Common myeloid progenitor, CD34-positive (primary cell): ENCODE data around the gene TGM1.
A peak's percentile ranks its signal among the peaks of the same experiment; 100 is the strongest.

Source experiments
- CTCF ChIA-PET: fragments of 350-600 bp; sonication (Branson Sonifier 250); formaldehyde crosslinking; loops from one replicate; lab custom pipeline; 2021; ENCODE audit warnings: antibody characterized with exemption; lab: Charles Lee
- POLR2A ChIA-PET: fragments of 350-600 bp; sonication (Branson Sonifier 250); formaldehyde crosslinking; loops from one replicate; lab custom pipeline; 2021; ENCODE audit warnings: antibody characterized with exemption; lab: Charles Lee
- DNase-seq, 3 donors: peaks; one replicate each; pipeline versions ENCODE4 v3.0.0 to v3.0.0-alpha.2; 2013
- H3K27ac ChIP-seq, 2 experiments: 1 replicate in 1 of 2; 2 replicates in 1 of 2; pipeline ENCODE4 v1.7.0; 2013; ENCODE audit warnings: inconsistent platforms in 2 of 2, low read length in 2 of 2, mild to moderate bottlenecking in 2 of 2, low read depth in 1 of 2, moderate library complexity in 1 of 2; ENCODE audit not compliant: severe bottlenecking in 2 of 2, insufficient read depth in 1 of 2, poor library complexity in 1 of 2
- H3K27me3 ChIP-seq, 5 experiments: replicated peaks in 2 of 5; 1 replicate in 3 of 5; 2 replicates in 2 of 5; pipeline versions ENCODE4 v1.6.1 to v1.7.0; 2013; ENCODE audit warnings: low read length in 4 of 5, mild to moderate bottlenecking in 2 of 5, moderate library complexity in 2 of 5, inconsistent platforms in 1 of 5; ENCODE audit not compliant: insufficient read depth in 5 of 5, control insufficient read depth in 4 of 5
- H3K36me3 ChIP-seq, 4 experiments: 1 replicate in 2 of 4; 2 replicates in 2 of 4; pipeline versions ENCODE4 v1.6.1 to v1.7.0; 2013; ENCODE audit warnings: low read length in 3 of 4, control low read depth in 1 of 4, mild to moderate bottlenecking in 1 of 4; ENCODE audit not compliant: control insufficient read depth in 4 of 4, insufficient read depth in 4 of 4
- H3K4me1 ChIP-seq, 4 experiments: 1 replicate in 3 of 4; 2 replicates in 1 of 4; pipeline versions ENCODE4 v1.6.1 to v1.7.1; 2013; ENCODE audit warnings: low read length in 3 of 4, mild to moderate bottlenecking in 3 of 4, control low read depth in 1 of 4, inconsistent platforms in 1 of 4, moderate library complexity in 1 of 4; ENCODE audit not compliant: control insufficient read depth in 4 of 4, insufficient read depth in 4 of 4; ENCODE audit errors: control extremely low read depth in 1 of 4
- H3K4me3 ChIP-seq, 7 experiments: 1 replicate in 4 of 7; 2 replicates in 3 of 7; pipeline versions ENCODE4 v1.5.1 to v1.7.0; 2013; ENCODE audit warnings: mild to moderate bottlenecking in 7 of 7, low read length in 6 of 7, moderate library complexity in 6 of 7, inconsistent platforms in 2 of 7, low read depth in 2 of 7, control low read depth in 1 of 7; ENCODE audit not compliant: insufficient read depth in 4 of 7, control insufficient read depth in 1 of 7; ENCODE audit errors: extremely low read depth in 1 of 7
- H3K9me3 ChIP-seq, 5 experiments: 1 replicate in 4 of 5; 2 replicates in 1 of 5; pipeline versions ENCODE4 v1.6.1 to v1.7.1; 2013; ENCODE audit warnings: low read length in 4 of 5, mild to moderate bottlenecking in 2 of 5, inconsistent platforms in 1 of 5, low read depth in 1 of 5, moderate library complexity in 1 of 5; ENCODE audit not compliant: control insufficient read depth in 4 of 5, insufficient read depth in 2 of 5; ENCODE audit errors: control extremely low read depth in 1 of 5
- WGBS: methylation state at CpG from one replicate; pipeline ENCODE4 v1.1.5; 2013; ENCODE audit not compliant: insufficient coverage; 5-methylcytosine and 5-hydroxymethylcytosine counted together

The TGM1 gene

DNA sequence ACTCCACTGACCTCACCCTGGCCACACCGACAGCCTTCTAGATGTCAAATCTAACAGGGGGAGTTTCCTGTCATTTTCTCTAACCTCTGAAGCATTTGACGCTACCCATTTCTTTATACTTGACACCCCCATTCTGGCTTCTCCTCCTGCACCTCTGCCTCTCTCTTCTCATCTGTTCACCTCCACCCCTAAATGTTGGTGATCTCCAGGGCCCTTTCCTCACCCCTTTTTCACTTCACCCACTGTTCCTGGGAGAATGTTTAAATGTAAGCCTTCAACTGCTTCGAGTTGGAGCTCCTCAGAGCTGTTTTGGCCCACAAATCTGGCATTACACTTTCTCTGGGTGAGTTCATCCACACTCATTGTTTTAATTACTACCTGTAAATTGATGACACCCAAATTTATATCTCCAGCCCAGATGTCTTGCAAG, 8.9 kb upstream of the TGM1 start:
- Histone ChIP-seq H3K27me3 (no peaks in the 10 kb centered on the region), H3K27ac (peak overlapping the region; percentile 58 to 94), H3K9me3 (no peaks in the 10 kb centered on the region), H3K4me3 (peak overlapping the region; percentile 74 to 96 (median 85)), H3K4me1 (peaks cover 6 to 43% (median 22%) of the 10 kb centered on the region in 4 experiments), H3K36me3 (peaks cover 0 to 19% (median 10%) of the 10 kb centered on the region in 4 experiments)
- POLR2A ChIA-PET = interaction anchor here (0.9 to 1.3 kb wide), 3 partner anchors 28 to 41 kb away, joined by 3 to 6 read pairs (median 3); partner anchors contain the start of genes DHRS1, NOP9 and TINF2
- WGBS = 31% methylated on average over 3 of the region's 3 CpGs
- CTCF ChIA-PET = interaction anchor here (1.0 to 7.7 kb wide), 10 partner anchors 9 to 111 kb away, joined by 3 to 57 read pairs (median 18); partner anchors contain the start of genes CIDEB, DHRS1, IRF9 and LTB4R2
- no peak for DNase-seq

DNA sequence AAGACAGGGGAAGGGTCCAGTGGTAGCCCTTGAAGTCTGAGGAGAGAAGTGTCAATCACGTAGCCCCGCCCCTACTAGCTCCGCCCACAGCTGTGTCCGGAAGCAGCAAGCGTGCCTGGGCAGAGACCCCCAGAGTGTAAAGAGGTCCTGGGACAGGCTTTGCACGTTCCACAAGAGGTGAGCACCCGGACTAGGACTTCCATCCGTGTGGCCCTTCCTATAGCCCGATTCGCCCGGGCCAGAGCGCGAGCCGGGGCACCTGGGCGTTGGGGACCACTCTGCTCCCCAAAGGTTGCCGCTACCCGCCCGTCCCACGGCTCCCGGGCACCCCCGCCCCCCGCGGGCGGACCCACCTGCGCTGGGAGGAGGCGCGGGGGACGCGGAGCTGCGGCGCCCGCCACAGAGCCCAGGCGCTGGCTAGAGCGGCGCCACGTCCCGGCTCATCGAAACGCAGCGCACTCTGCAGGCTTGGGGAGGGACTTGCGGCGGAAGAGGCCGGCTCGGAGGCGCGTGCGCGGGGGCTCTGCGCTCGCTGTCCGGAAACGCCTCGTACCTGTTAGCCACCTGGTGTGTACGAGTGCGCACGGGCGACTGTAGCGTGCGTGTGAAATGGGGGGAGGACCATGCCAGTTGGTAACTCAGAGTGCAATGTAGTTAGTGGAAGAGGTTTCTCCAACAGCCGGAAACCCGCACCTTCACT, 8.3 kb upstream of the TGM1 start, which contains the start of gene RABGGTA:
TSS of gene RABGGTA (minus strand) at position 464 of the 700 bp plus-strand sequence. CDS start 482 bp downstream, outside the sequence.
- CTCF ChIA-PET = interaction anchor here (0.7 to 7.7 kb wide), 20 partner anchors 9 to 165 kb away, joined by 3 to 57 read pairs (median 5); partner anchors contain the start of genes CHMP4A, CIDEB, DHRS1 and IRF9
- no peaks in the 10 kb centered on the region for H3K27me3 ChIP-seq
- peak within 1 kb of the TSS; percentile 80 to 94 for H3K27ac ChIP-seq
- H3K9me3 ChIP-seq = no peaks in the 10 kb centered on the region
- WGBS = 0% methylated on average over 53 of the region's 61 CpGs
- peak within 1 kb of the TSS; percentile 74 to 96 (median 85) for H3K4me3 ChIP-seq
- H3K36me3 ChIP-seq = peaks cover 0 to 25% (median 12%) of the 10 kb centered on the region in 4 experiments
- POLR2A ChIA-PET = interaction anchor here (0.6 to 1.4 kb wide), 6 partner anchors 9 to 56 kb away, joined by 3 to 6 read pairs (median 4); partner anchors contain the start of genes DHRS1, NOP9 and TINF2
- H3K4me1 ChIP-seq = peaks cover 2 to 38% (median 18%) of the 10 kb centered on the region in 4 experiments
- DNase-seq = peak; percentile 93 to 96 (median 96)

DNA sequence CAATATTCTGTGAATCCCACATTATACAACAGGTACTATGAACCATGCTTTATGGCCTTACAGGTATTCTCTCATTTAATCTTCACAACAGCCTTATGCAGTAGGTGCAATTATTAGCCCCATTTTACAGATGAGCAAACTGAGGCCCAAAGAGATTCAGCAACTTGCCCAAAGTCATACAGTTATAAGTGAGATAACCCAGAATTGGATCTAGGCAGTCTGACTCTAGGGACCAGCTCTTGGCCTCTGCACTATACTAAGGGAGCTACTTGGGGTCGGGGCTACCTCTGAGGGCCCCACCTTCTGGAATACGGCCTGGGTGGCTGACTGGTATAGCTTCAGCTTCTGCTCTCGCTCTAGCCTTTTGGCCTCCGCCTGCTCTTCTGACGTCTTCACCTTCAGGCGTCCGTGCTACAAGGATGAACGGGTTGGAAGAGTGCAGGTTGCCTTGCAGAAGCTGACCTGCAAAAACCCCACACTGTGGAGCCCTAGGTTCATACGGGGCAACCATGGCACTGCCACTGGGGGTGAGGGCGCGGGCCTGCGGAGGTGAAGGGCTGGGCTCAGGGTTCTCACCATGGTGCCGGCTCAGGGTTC, 7.7 kb upstream of the TGM1 start:
- peak overlapping the region; percentile 74 to 96 (median 85) for H3K4me3 ChIP-seq
- H3K27me3 ChIP-seq = no peaks in the 10 kb centered on the region
- POLR2A ChIA-PET = interaction anchor here (0.6 to 1.4 kb wide), 6 partner anchors 9 to 56 kb away, joined by 3 to 6 read pairs (median 4); partner anchors contain the start of genes DHRS1, NOP9 and TINF2
- H3K4me1 ChIP-seq = peaks cover 2 to 35% (median 18%) of the 10 kb centered on the region in 4 experiments
- CTCF ChIA-PET = interaction anchor here (0.7 to 7.7 kb wide), 21 partner anchors 9 to 166 kb away, joined by 3 to 57 read pairs (median 5); partner anchors contain the start of genes CHMP4A, CIDEB, DHRS1 and IRF9
- H3K36me3 ChIP-seq = peaks cover 0 to 32% (median 15%) of the 10 kb centered on the region in 4 experiments
- WGBS = 11% methylated on average over 13 of the region's 13 CpGs
- peak overlapping the region; percentile 80 to 94 for H3K27ac ChIP-seq
- DNase-seq = no peak
- H3K9me3 ChIP-seq = no peaks in the 10 kb centered on the region

DNA sequence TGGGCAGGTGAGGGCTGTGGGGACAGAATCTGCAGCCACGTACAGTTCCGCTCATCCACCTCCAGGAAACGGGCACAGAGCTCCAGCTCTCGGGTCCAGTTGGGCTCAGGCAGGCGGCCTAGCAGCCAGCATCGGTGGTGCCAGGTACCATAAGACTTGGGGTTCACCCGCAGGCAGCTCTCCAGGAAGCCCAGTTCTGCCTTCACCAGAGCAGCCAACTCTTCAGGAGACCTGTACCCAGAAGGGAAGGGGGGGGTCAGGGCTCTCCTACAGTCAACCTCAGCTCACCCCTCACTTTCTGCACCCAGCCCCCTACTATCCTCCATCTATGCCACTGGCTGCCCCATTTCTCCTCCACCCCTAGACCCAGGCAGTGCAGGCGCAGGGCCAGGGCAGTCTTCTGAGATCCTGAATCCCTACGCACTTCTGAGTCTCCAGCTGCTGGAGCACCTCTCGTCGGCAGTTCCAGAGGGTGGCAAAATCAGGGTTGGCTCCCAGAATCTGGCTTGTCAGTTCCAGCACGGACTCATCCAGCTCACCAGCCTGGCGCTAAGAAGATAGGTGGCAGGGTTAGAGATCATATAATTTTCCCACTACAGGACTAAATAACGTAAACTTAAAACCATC, 7.0 kb upstream of the TGM1 start:
- no peaks in the 10 kb centered on the region for H3K27me3 ChIP-seq
- ChIA-PET POLR2A (interaction anchor here (1.2 to 1.4 kb wide), 2 partner anchors 8 to 19 kb away, joined by 3 to 4 read pairs; no protein-coding TSS in a partner anchor), CTCF (interaction anchor here (0.8 to 7.7 kb wide), 16 partner anchors 11 to 167 kb away, joined by 3 to 57 read pairs (median 5); partner anchors contain the start of genes CHMP4A, CIDEB, DHRS1 and LTB4R2)
- H3K27ac ChIP-seq = no peak overlapping the region
- no peaks in the 10 kb centered on the region for H3K9me3 ChIP-seq
- peaks cover 0 to 34% (median 19%) of the 10 kb centered on the region in 4 experiments for H3K36me3 ChIP-seq
- DNase-seq = no peak
- peaks cover 2 to 32% (median 15%) of the 10 kb centered on the region in 4 experiments for H3K4me1 ChIP-seq
- peak overlapping the region in 1 of 7 experiments; percentile 96 for H3K4me3 ChIP-seq
- WGBS = 95% methylated on average over 11 of the region's 14 CpGs

DNA sequence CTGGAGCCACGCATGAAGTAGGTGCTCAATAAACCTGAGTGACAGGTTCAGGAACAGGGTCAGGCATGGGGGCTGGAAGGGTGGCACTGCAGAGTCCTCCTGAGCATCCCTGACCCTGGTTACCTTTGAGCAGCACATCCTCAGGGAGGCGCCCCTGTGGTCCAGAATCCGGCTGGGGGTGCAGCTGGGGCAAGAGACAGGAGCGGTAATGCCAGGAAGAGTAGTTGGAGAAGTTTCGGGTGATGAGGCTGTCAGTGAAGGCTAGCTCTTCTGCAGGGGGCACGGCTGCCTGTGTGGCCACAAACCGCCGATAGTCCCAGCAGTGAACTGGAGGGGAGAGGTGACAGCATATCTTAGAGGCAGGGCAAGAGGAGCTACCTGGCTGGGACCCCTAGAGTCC, 6.4 kb upstream of the TGM1 start:
- CTCF ChIA-PET = interaction anchor here (0.8 to 7.7 kb wide), 10 partner anchors 11 to 162 kb away, joined by 4 to 57 read pairs (median 18); partner anchors contain the start of genes CHMP4A, CIDEB, DHRS1 and LTB4R2
- 99% methylated on average over 8 of the region's 8 CpGs for WGBS

DNA sequence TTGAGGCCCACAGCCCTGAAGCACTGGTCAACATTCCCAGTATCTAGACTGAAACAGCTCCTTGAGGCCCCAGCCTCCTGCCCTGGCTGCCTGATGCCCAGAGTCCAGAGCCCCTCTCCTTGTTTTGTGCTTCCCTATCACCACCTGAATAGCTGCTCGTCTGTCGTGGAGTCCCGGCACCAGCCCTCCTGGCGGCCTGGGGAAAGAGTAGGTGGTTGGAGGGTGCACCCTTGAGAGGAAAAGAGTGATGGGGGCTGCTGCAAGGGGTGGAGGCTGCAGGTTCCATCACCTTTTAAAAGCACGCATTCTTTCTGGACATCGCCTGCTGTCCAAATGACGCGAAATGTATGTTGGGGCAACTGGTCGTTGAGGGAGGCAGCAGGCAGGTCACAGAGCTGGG, 5.2 kb upstream of the TGM1 start:
- H3K27ac ChIP-seq = no peak overlapping the region
- H3K36me3 ChIP-seq = peaks cover 0 to 34% (median 20%) of the 10 kb centered on the region in 4 experiments
- ChIA-PET CTCF (interaction anchor here (1.3 to 7.7 kb wide), 6 partner anchors 13 to 31 kb away, joined by 3 to 57 read pairs (median 4); partner anchors contain the start of genes DHRS1, NOP9 and TINF2), POLR2A (no interaction called here)
- 97% methylated on average over 9 of the region's 9 CpGs for WGBS
- H3K27me3 ChIP-seq = no peaks in the 10 kb centered on the region
- no peak overlapping the region for H3K4me3 ChIP-seq
- no peaks in the 10 kb centered on the region for H3K9me3 ChIP-seq
- no peak for DNase-seq
- H3K4me1 ChIP-seq = peaks cover 0 to 19% (median 11%) of the 10 kb centered on the region in 4 experiments

More for the DNA sequence above, 6.4 kb upstream of the TGM1 start:
- H3K36me3 ChIP-seq = peaks cover 0 to 34% (median 20%) of the 10 kb centered on the region in 4 experiments
- no peaks in the 10 kb centered on the region for H3K27me3 ChIP-seq
- DNase-seq = no peak
- no peaks in the 10 kb centered on the region for H3K9me3 ChIP-seq
- no peak overlapping the region for H3K27ac ChIP-seq
- no peak overlapping the region for H3K4me3 ChIP-seq
- H3K4me1 ChIP-seq = peaks cover 2 to 31% (median 15%) of the 10 kb centered on the region in 4 experiments
- POLR2A ChIA-PET = no interaction called here
